Parathyroid adenoma (tissue), 2 donors: Measurements from ENCODE around the gene PAAF1.

Experiments used
- H2AFZ ChIP-seq: fragments of 300-600 bp; sonication (generic); one replicate; pipeline ENCODE4 v1.7.0; 2017; ENCODE audit warnings: antibody characterized with exemption, mild to moderate bottlenecking
- H3K27ac ChIP-seq: fragments of 300-600 bp; sonication (generic); one replicate; pipeline ENCODE4 v1.7.0; 2017
- H3K27me3 ChIP-seq: fragments of 300-600 bp; sonication (generic); one replicate; pipeline ENCODE4 v1.7.0; 2017; ENCODE audit warnings: low read length; ENCODE audit not compliant: control insufficient read depth, insufficient read depth
- H3K36me3 ChIP-seq: fragments of 300-600 bp; sonication (generic); one replicate; pipeline ENCODE4 v1.7.0; 2017; ENCODE audit warnings: low read length; ENCODE audit not compliant: control insufficient read depth, insufficient read depth
- H3K4me1 ChIP-seq: fragments of 300-600 bp; sonication (generic); one replicate; pipeline ENCODE4 v1.7.0; 2017; ENCODE audit warnings: control low read depth
- H3K4me2 ChIP-seq: fragments of 300-600 bp; sonication (generic); one replicate; pipeline ENCODE4 v1.7.0; 2017; ENCODE audit warnings: low read length
- H3K4me3 ChIP-seq: fragments of 300-600 bp; sonication (generic); one replicate; pipeline ENCODE4 v1.7.0; 2017; ENCODE audit warnings: low read depth, low read length
- H3K79me2 ChIP-seq: fragments of 300-600 bp; sonication (generic); one replicate; pipeline ENCODE4 v1.7.0; 2017; ENCODE audit warnings: control low read depth
- H3K9ac ChIP-seq: fragments of 300-600 bp; sonication (generic); one replicate; pipeline ENCODE4 v1.7.0; 2017; ENCODE audit warnings: mild to moderate bottlenecking
- H3K9me3 ChIP-seq: fragments of 300-600 bp; sonication (generic); one replicate; pipeline ENCODE4 v1.7.0; 2017; ENCODE audit warnings: low read length; ENCODE audit not compliant: control insufficient read depth
- CTCF ChIP-seq: fragments of 300-600 bp; sonication (generic); IDR thresholded peaks from one replicate; pipeline ENCODE4 v1.7.0; 2017; ENCODE audit warnings: antibody characterized with exemption, mild to moderate bottlenecking
- donor health status: primary hyperparathyroidism.

The PAAF1 gene

GRCh38 chr11:73876424-73877310, at the start of gene PAAF1, which contains the start of gene COA4:
PAAF1 (plus strand) TSS chr11:73876999; CDS start chr11:73877022, 23 bp downstream.
COA4 (minus strand) TSS chr11:73876846; CDS start chr11:73873378, 3,468 bp downstream.
- peak within 1 kb of the TSS; percentile 95 for H3K4me3 ChIP-seq
- H3K9me3 ChIP-seq = no peaks in the 10 kb centered on the region
- H3K27ac ChIP-seq = peak within 1 kb of the TSS; percentile 88
- no peaks in the 10 kb centered on the region for H3K36me3 ChIP-seq
- peak within 1 kb of the TSS; percentile 76 for H2AFZ ChIP-seq
- H3K27me3 ChIP-seq = no peaks in the 10 kb centered on the region
- H3K4me2 ChIP-seq = peak within 1 kb of the TSS; percentile 83
- no peak for TF ChIP-seq CTCF
- peaks cover 3% of the 10 kb centered on the region for H3K4me1 ChIP-seq
- peak within 1 kb of the TSS; percentile 13 for H3K9ac ChIP-seq
- no peaks in the 10 kb centered on the region for H3K79me2 ChIP-seq

- Histone ChIP-seq H3K4me1 (no peaks in the 10 kb centered on the region), H3K79me2 (no peaks in the 10 kb centered on the region), H3K4me2 (no peak overlapping the region), H3K9me3 (no peaks in the 10 kb centered on the region), H3K36me3 (no peaks in the 10 kb centered on the region), H3K27ac (no peak overlapping the region), H3K4me3 (no peak overlapping the region), H3K9ac (no peak overlapping the region), H3K27me3 (no peaks in the 10 kb centered on the region), H2AFZ (no peak overlapping the region)
- no peak for TF ChIP-seq CTCF
Measured at GRCh38 chr11:73830261-73830660, 46.5 kb upstream of the PAAF1 start.

- no peak for TF ChIP-seq CTCF
Measured at GRCh38 chr11:73833067-73833466, 43.7 kb upstream of the PAAF1 start.

GRCh38 chr11:73838443-73839122, 38.2 kb upstream of the PAAF1 start:
- Histone ChIP-seq H3K79me2 (no peaks in the 10 kb centered on the region), H3K36me3 (no peaks in the 10 kb centered on the region), H3K9me3 (no peaks in the 10 kb centered on the region), H2AFZ (no peak overlapping the region), H3K4me1 (no peaks in the 10 kb centered on the region), H3K4me2 (no peak overlapping the region), H3K27ac (no peak overlapping the region), H3K27me3 (no peaks in the 10 kb centered on the region), H3K9ac (no peak overlapping the region), H3K4me3 (no peak overlapping the region)
- TF ChIP-seq CTCF = no peak

More at GRCh38 chr11:73833067-73833466, 43.7 kb upstream of the PAAF1 start:
- Histone ChIP-seq H2AFZ (no peak overlapping the region), H3K4me3 (no peak overlapping the region), H3K27ac (no peak overlapping the region), H3K4me2 (no peak overlapping the region), H3K79me2 (no peaks in the 10 kb centered on the region), H3K9ac (no peak overlapping the region), H3K4me1 (no peaks in the 10 kb centered on the region), H3K27me3 (no peaks in the 10 kb centered on the region), H3K36me3 (no peaks in the 10 kb centered on the region), H3K9me3 (no peaks in the 10 kb centered on the region)
